ENCODE results near the gene ST3GAL4.

DNA sequence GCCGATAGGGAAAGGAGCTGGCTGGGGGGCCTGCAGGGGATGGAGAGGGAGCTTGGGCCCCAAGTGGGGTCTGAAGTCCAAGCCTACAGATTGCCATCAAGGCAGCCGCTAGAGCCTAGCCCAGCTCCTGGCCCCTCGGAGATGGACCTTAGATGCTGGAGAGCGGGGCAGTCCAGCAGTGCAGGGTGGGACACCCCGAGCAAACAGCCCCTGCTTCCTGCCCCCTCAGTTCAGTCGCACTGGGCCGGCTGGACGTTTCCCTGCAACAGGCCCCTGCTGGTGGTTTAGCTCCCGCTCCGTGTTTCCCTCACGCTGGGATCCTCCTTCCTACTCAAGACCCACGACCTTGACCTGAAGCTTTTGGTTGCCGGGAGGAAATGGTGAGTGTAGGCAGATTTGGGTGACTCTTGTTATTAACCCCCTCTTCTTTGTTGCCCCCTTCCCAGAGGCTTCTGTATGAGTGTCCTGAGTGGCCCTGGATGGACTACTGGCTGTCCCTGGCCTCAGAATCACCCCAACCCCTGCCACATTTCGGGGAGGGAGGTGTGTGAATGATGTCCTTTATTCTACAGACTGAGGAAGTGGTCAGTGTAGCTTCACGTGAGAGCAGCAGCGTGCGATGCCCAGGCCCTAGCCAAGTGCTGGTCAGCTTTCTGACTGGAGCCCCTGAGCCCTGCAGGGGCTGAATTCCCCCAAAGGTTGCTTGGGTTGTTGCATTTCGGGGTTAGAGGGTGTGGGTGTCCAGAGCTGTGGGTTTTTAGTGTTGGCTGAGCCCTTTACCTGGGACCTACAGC lies 2.7 kb downstream of the ST3GAL4 start:
- TF ChIP-seq POLR2A (IDR thresholded peaks at IDR 0.05) (no peak), EP300 (IDR thresholded peaks at IDR 0.05) (no peak), POLR2AphosphoS5 (IDR thresholded peaks at IDR 0.05) (no peak)
- TF ChIP-seq, protein P1, sequence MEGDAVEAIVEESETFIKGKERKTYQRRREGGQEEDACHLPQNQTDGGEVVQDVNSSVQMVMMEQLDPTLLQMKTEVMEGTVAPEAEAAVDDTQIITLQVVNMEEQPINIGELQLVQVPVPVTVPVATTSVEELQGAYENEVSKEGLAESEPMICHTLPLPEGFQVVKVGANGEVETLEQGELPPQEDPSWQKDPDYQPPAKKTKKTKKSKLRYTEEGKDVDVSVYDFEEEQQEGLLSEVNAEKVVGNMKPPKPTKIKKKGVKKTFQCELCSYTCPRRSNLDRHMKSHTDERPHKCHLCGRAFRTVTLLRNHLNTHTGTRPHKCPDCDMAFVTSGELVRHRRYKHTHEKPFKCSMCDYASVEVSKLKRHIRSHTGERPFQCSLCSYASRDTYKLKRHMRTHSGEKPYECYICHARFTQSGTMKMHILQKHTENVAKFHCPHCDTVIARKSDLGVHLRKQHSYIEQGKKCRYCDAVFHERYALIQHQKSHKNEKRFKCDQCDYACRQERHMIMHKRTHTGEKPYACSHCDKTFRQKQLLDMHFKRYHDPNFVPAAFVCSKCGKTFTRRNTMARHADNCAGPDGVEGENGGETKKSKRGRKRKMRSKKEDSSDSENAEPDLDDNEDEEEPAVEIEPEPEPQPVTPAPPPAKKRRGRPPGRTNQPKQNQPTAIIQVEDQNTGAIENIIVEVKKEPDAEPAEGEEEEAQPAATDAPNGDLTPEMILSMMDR (IDR thresholded peaks at IDR 0.05), result no peak
